Erythroblast (primary cell): ENCODE measurements around the gene TCF19.
A peak's percentile ranks its signal among the peaks of the same experiment; 100 is the strongest.

Source experiments
- GATA1 ChIP-seq: IDR thresholded peaks from 2 replicates; pipeline ENCODE4 v1.6.1; 2011; ENCODE audit warnings: low read depth, mild to moderate bottlenecking, control low read depth, low read length, moderate library complexity
- POLR2A ChIP-seq: IDR thresholded peaks from 2 replicates; pipeline ENCODE4 v1.6.1; 2011; ENCODE audit warnings: mild to moderate bottlenecking, low read length

- TF ChIP-seq POLR2A: peak; percentile 43
- TF ChIP-seq GATA1: no peak
These were observed 45.1 kb downstream of the TCF19 start for GRCh38 chr6:31203345-31203979.
